HG02759 (cell line): ENCODE data around the gene MTMR11.
"Not testable (repeated sequence)": the region's sequence is repeated elsewhere in the genome, so short reads cannot be mapped to it uniquely, and the experiment has no call there.

Experiments
- ATAC-seq: cut with Tn5 transposase; IDR thresholded peaks from one replicate; pipeline ENCODE4 v1.9.1; 2021; ENCODE audit warnings: mild to moderate bottlenecking, moderate library complexity; ENCODE audit not compliant: unreplicated experiment

MTMR11 gene

GRCh38 chr1:149903836-149904491, 32.7 kb downstream of the MTMR11 start:
- ATAC-seq: no peak

DNA sequence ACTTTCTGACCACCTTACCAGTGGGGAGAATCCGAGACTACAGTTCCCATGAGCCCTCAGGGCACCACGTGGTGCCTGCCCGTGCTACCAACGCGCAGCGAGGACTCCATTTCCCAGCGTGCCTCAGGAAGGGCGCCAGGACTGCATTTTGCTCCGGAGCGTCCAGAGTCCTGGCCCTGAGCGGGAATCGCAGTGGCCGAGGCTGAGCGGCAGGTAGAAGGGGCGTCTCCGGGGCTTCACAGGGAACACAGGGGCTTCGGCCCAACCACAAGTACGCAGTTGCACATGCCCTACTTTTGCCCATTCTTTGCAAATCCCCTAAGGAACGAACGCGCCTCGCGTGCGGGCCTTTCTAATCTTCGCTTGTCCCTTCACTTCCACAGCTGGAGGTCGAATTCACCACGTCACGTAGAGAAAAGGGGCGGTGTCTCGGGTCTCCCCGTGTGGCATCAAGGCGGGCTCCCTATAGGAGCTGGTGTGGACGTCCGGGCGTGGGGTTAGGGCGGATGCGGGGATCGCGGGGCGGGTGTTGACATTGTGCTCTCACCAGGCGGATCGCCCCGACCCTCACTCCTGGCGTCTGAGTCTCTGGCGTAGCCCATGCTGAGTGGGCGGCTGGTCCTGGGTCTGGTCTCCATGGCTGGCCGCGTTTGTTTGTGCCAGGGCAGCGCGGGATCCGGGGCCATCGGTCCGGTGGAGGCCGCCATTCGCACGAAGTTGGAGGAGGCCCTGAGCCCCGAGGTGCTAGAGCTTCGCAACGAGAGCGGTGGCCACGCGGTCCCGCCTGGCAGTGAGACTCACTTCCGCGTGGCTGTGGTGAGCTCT, 37.0 kb downstream of the MTMR11 start, which contains the start of gene BOLA1:
Gene BOLA1 (plus strand): TSS at position 109 of the 825 bp plus-strand sequence. CDS start 492 bp downstream, at position 601.
- peak; percentile 97 for ATAC-seq

GRCh38 chr1:149896575-149896974, 40.1 kb downstream of the MTMR11 start:
- ATAC-seq: no peak

DNA sequence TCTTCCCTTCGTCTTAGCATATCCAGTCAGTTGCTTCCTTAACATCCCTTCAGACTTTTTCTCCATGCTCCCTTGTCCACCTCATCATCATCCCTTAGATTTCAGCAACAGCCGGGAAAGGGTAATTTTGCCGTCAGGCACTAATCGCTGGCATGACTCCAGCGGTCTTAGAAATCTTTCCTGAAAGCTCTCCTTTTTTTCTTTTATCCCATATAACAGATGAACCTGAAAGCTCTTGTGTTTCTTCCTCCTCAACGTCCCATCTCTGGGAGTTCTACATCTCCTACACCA, 47.7 kb downstream of the MTMR11 start:
- no peak for ATAC-seq

GRCh38 chr1:149888247-149888998, 48.3 kb downstream of the MTMR11 start:
- ATAC-seq: peak; percentile 26

GRCh38 chr1:149887456-149888246, 49.0 kb downstream of the MTMR11 start:
- peak; percentile 45 for ATAC-seq

DNA sequence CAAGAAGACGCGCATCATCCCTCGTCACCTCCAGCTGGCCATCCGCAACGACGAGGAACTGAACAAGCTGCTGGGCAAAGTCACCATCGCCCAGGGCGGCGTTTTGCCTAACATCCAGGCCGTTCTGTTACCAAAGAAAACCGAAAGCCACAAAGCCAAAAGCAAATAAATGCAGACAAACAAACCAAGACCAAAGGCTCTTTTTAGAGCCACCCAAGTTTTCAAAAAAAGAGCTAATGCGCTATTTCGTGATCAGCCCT, 49.6 kb downstream of the MTMR11 start:
- ATAC-seq: not testable (repeated sequence)

DNA sequence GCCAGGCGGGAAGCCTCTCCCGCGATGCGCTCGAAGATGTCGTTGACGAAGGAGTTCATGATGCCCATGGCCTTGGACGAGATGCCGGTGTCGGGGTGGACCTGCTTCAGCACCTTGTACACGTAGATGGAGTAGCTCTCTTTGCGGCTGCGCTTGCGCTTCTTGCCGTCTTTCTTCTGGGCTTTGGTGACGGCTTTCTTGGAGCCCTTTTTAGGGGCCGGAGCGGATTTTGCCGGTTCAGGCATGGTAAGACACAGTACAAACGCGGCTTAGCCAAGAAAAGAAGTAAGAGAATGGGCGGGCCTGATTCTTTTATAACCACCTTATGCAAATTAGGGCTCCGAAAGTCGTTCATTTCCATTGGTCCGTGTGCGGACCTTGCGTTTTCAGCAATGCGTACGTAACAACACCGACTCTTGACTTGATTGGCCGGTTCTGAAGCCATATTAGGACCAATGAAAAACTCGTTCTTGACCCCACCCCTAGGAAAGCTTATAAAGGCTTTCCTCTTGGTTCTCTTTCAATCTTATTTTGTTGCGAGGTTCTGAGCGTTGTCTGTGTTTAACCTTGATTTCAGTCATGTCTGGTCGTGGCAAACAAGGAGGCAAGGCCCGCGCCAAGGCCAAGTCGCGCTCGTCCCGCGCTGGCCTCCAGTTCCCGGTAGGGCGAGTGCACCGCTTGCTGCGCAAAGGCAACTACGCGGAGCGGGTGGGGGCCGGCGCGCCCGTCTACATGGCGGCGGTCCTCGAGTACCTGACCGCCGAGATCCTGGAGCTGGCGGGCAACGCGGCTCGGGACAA, 50.1 kb downstream of the MTMR11 start:
- peak; percentile 60 for ATAC-seq

GRCh38 chr1:149886121-149886395, 50.6 kb downstream of the MTMR11 start:
- ATAC-seq: not testable (repeated sequence)

GRCh38 chr1:149885339-149886120, 51.1 kb downstream of the MTMR11 start:
- no peak for ATAC-seq

GRCh38 chr1:149884433-149885338, 52.0 kb downstream of the MTMR11 start:
- no peak for ATAC-seq

DNA sequence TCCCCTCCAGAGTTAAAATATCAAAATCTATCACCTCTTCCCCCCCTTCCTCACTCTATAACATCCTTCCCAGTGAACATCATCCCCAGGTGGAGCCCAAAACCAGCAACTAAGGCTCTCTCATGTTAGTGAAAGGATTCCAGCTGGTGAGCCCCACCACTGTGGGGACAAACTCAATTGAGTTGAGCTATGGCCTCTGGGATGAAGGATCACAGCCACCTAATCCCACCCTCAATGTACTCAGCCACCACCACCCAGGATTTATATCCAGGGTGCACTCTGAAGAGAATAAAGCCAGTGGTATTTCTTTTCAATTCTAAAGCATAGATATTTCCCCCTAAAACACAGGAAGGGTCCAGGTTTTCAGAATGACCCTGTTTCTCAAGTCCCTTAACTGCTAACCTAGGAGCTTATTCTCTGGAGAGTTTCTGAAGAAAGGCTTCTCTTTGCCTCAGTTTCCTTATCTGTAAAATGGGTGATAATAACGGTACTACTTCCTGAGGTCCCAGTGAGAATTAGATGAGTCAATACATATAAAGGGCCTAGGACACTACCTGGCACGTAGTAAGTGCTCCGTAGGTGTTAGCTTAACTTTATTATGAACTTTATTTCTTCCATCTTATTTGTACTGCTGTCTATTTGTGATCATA, 53.0 kb downstream of the MTMR11 start:
- ATAC-seq: no peak

GRCh38 chr1:149881876-149882275, 54.8 kb downstream of the MTMR11 start:
- ATAC-seq: no peak

- ATAC-seq: no peak
Measured at GRCh38 chr1:149879556-149879955, 57.1 kb downstream of the MTMR11 start.
